ENCODE measurements around the gene GATAD1. TPM values are rescaled to one million over a fixed set of nuclear protein-coding genes. Genes with fewer than 3 reads are reported as not detected.
"Not testable (repeated sequence)": the region's sequence is repeated elsewhere in the genome, so short reads cannot be mapped to it uniquely, and the experiment has no call there.

GATAD1 gene
- total RNA-seq, 2 donors from 2014 or later, result 12.4 to 15.4 TPM

- Histone ChIP-seq H3K9me3 (no peaks in the 10 kb centered on the region), H3K4me3 (no peak overlapping the region), H3K27me3 (no peaks in the 10 kb centered on the region), H3K27ac (no peak overlapping the region), H3K36me3 (no peaks in the 10 kb centered on the region), H3K4me1 (no peaks in the 10 kb centered on the region)
- no peak for TF ChIP-seq CTCF (IDR thresholded peaks at IDR 0.05)
- no peak for DNase-seq (ENCODE audit: low spot score)
These were observed 9.3 kb upstream of the GATAD1 start for GRCh38 chr7:92437956-92438491.

- not testable (repeated sequence) for H3K36me3 ChIP-seq; H3K4me1 ChIP-seq; H3K27ac ChIP-seq; DNase-seq (ENCODE audit: low spot score); H3K4me3 ChIP-seq; H3K27me3 ChIP-seq; H3K9me3 ChIP-seq
These were observed 4.6 kb upstream of the GATAD1 start for GRCh38 chr7:92442720-92443119.

GRCh38 chr7:92446869-92447344, 375 bp upstream of the GATAD1 start:
- Histone ChIP-seq H3K27ac (peak overlapping the region; percentile 90 to 96), H3K9me3 (no peaks in the 10 kb centered on the region), H3K36me3 (peaks cover 26% of the 10 kb centered on the region), H3K27me3 (no peaks in the 10 kb centered on the region), H3K4me1 (peaks cover 0 to 12% of the 10 kb centered on the region in 2 donors), H3K4me3 (peak overlapping the region; percentile 86 to 91)
- no peak for DNase-seq (ENCODE audit: low spot score)
- TF ChIP-seq CTCF (IDR thresholded peaks at IDR 0.05), result peak in 1 of 2 donors; percentile 96

- H3K27ac ChIP-seq, result peak overlapping the region; percentile 90 to 96
- H3K36me3 ChIP-seq, result peaks cover 34% of the 10 kb centered on the region
- no peaks in the 10 kb centered on the region for H3K9me3 ChIP-seq
- peak overlapping the region; percentile 86 to 91 for H3K4me3 ChIP-seq
- no peaks in the 10 kb centered on the region for H3K27me3 ChIP-seq
- peaks cover 0 to 12% of the 10 kb centered on the region in 2 donors for H3K4me1 ChIP-seq
- peak in 1 of 2 donors; percentile 58 for TF ChIP-seq CTCF (IDR thresholded peaks at IDR 0.05)
- peak; percentile 72 for DNase-seq (ENCODE audit: low spot score)
These were observed 994 bp downstream of the GATAD1 start for GRCh38 chr7:92448205-92448747.

- Histone ChIP-seq H3K27me3 (no peaks in the 10 kb centered on the region), H3K27ac (no peak overlapping the region), H3K4me1 (peaks cover 0 to 12% of the 10 kb centered on the region in 2 donors), H3K4me3 (no peak overlapping the region), H3K9me3 (no peaks in the 10 kb centered on the region), H3K36me3 (peaks cover 64% of the 10 kb centered on the region)
- TF ChIP-seq CTCF (IDR thresholded peaks at IDR 0.05), result no peak
- no peak for DNase-seq (ENCODE audit: low spot score)
These were observed 4.4 kb downstream of the GATAD1 start for GRCh38 chr7:92451645-92452044.

- H3K27ac ChIP-seq, result no peak overlapping the region
- peaks cover 57% of the 10 kb centered on the region for H3K36me3 ChIP-seq
These were observed 9.0 kb downstream of the GATAD1 start for GRCh38 chr7:92456236-92456635.

More at GRCh38 chr7:92456236-92456635, 9.0 kb downstream of the GATAD1 start:
- Histone ChIP-seq H3K4me1 (no peaks in the 10 kb centered on the region), H3K9me3 (no peaks in the 10 kb centered on the region), H3K4me3 (no peak overlapping the region), H3K27me3 (no peaks in the 10 kb centered on the region)
- DNase-seq (ENCODE audit: low spot score), result no peak
- no peak for TF ChIP-seq CTCF (IDR thresholded peaks at IDR 0.05)

Measured in right atrium auricular region (tissue), 2 donors.